Thoracic aorta (tissue), 2 donors: Measurements from ENCODE around the gene GLCE. TPM values are rescaled to one million over a fixed set of nuclear protein-coding genes. Genes with fewer than 3 reads are reported as not detected.

Experiments used
- ATAC-seq: fragments of 150-250 bp; one replicate; pipeline ENCODE4 v1.8.0; 2017; ENCODE audit warnings: low read depth; ENCODE audit not compliant: insufficient number of reproducible peaks, low FRiP score
- DNase-seq: peaks from one replicate; pipeline ENCODE4 v3.0.0-alpha.2; 2020; ENCODE audit warnings: low spot score
- H3K27ac ChIP-seq, 2 donors: fragments of 200-600 bp; sonication (generic); 1 replicate in 1 of 2; 2 replicates in 1 of 2; pipeline ENCODE4 v1.5.1; 2016; ENCODE audit warnings: mild to moderate bottlenecking in 2 of 2, moderate library complexity in 2 of 2
- H3K27me3 ChIP-seq: fragments of 200-600 bp; sonication (generic); replicated peaks from 2 replicates; pipeline ENCODE4 v1.6.0; 2016; ENCODE audit warnings: mild to moderate bottlenecking; ENCODE audit not compliant: insufficient read depth
- H3K36me3 ChIP-seq: fragments of 200-600 bp; sonication (generic); one replicate; pipeline ENCODE4 v1.5.1; 2016
- H3K4me1 ChIP-seq, 2 donors: fragments of 200-600 bp; sonication (generic); 1 replicate in 1 of 2; 2 replicates in 1 of 2; pipeline versions ENCODE4 v1.5.1 to v1.6.0; 2016; ENCODE audit warnings: low read depth in 2 of 2, mild to moderate bottlenecking in 1 of 2; ENCODE audit not compliant: control insufficient read depth in 1 of 2
- H3K4me3 ChIP-seq: fragments of 200-600 bp; sonication (generic); 2 replicates; pipeline ENCODE4 v1.5.1; 2016; ENCODE audit warnings: mild to moderate bottlenecking
- H3K9me3 ChIP-seq: fragments of 200-600 bp; sonication (generic); 2 replicates; pipeline ENCODE4 v1.5.1; 2016
- total RNA-seq, 2 donors: library from RNA; depleted of rRNA; stranded (reverse); fragments of >200 nt; gene quantifications; one replicate each; pipeline versions ENCODE4 v1.1.0 to v1.2.3, GENCODE V29; 2016
- TF ChIP-seq, protein P1 (sequence below): fragments of 200-600 bp; sonication (generic); IDR thresholded peaks from one replicate; pipeline ENCODE4 v1.5.1; 2019; ENCODE audit warnings: antibody characterized with exemption

The GLCE gene
- total RNA-seq, 2 donors from 2014 or later, result 8.5 to 11.8 TPM

- H3K36me3 ChIP-seq, result no peaks in the 10 kb centered on the region
- H3K27me3 ChIP-seq, result no peaks in the 10 kb centered on the region
- H3K9me3 ChIP-seq, result no peaks in the 10 kb centered on the region
- DNase-seq, result no peak
- no peak overlapping the region for H3K4me3 ChIP-seq
- ATAC-seq, result no peak
- H3K4me1 ChIP-seq, result no peaks in the 10 kb centered on the region
- H3K27ac ChIP-seq, result no peak overlapping the region
- TF ChIP-seq, protein P1, sequence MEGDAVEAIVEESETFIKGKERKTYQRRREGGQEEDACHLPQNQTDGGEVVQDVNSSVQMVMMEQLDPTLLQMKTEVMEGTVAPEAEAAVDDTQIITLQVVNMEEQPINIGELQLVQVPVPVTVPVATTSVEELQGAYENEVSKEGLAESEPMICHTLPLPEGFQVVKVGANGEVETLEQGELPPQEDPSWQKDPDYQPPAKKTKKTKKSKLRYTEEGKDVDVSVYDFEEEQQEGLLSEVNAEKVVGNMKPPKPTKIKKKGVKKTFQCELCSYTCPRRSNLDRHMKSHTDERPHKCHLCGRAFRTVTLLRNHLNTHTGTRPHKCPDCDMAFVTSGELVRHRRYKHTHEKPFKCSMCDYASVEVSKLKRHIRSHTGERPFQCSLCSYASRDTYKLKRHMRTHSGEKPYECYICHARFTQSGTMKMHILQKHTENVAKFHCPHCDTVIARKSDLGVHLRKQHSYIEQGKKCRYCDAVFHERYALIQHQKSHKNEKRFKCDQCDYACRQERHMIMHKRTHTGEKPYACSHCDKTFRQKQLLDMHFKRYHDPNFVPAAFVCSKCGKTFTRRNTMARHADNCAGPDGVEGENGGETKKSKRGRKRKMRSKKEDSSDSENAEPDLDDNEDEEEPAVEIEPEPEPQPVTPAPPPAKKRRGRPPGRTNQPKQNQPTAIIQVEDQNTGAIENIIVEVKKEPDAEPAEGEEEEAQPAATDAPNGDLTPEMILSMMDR, result no peak
Measured at GRCh38 chr15:69277316-69277715, 116.9 kb downstream of the GLCE start.

- ATAC-seq, result no peak
Measured at GRCh38 chr15:69279636-69280035, 119.2 kb downstream of the GLCE start.

DNA sequence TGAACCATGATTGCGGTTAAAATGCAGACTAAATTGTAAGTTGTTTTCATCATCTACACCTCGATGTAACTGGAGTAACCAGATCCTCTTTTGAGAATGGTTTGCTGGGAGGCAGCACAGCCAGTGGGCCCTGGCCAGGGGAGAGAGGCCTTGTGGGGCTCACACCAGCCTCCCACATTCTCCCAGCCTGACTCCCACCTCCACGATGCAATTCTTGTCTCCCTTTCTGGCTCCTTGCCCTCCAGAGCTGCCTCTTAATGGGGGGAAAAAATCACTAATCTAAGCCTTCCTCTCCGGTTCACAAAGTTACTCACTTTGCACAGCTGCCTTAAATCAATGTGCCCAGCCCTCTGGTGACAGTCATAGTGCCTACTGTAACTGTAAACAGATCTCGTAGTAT is 120.3 kb downstream of the GLCE start:
- H3K36me3 ChIP-seq, result no peaks in the 10 kb centered on the region
- no peaks in the 10 kb centered on the region for H3K4me1 ChIP-seq
- H3K4me3 ChIP-seq, result no peak overlapping the region
- TF ChIP-seq, protein P1, result no peak
- no peaks in the 10 kb centered on the region for H3K9me3 ChIP-seq
- DNase-seq, result no peak
- no peak for ATAC-seq
- no peaks in the 10 kb centered on the region for H3K27me3 ChIP-seq
- no peak overlapping the region for H3K27ac ChIP-seq

More at GRCh38 chr15:69279636-69280035, 119.2 kb downstream of the GLCE start:
- no peaks in the 10 kb centered on the region for H3K4me1 ChIP-seq
- no peaks in the 10 kb centered on the region for H3K9me3 ChIP-seq
- no peaks in the 10 kb centered on the region for H3K36me3 ChIP-seq
- H3K4me3 ChIP-seq, result no peak overlapping the region
- no peak overlapping the region for H3K27ac ChIP-seq
- TF ChIP-seq, protein P1, result no peak
- no peak for DNase-seq
- no peaks in the 10 kb centered on the region for H3K27me3 ChIP-seq

DNA sequence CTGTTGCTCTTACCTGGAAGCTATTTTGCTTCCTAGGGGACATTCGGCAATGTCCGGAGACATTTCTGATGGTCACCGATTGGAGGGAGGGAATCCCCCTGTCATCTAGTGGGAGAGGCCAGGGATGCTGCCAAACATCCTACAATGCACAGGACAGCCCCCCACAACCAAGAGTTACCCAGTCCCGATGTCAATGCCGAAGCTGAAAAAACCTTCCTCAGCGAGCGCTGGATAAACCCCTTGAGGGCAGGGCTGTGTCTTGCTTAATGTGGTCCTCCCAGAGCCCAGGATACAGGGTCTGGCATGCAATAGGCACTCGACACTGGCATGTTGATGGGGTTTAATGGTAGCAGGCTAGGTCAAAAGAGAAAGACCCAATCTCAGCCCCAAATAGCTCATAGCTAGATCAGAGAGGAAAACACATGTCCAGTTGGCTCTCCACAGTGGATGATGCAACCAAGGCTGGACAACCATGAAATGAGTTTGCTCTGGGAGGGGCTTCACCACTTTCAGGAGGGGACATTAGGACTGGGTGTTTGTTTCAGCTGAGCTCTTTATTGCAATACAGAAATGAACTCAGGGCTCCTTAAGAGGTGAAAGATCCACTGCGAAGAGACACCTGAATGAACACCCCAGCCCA is 121.8 kb downstream of the GLCE start:
- H3K4me1 ChIP-seq, result no peaks in the 10 kb centered on the region
- ATAC-seq (no peak), DNase-seq (no peak)
- TF ChIP-seq, protein P1, result no peak
- H3K4me3 ChIP-seq, result no peak overlapping the region
- H3K9me3 ChIP-seq, result no peaks in the 10 kb centered on the region
- H3K36me3 ChIP-seq, result no peaks in the 10 kb centered on the region
- H3K27me3 ChIP-seq, result no peaks in the 10 kb centered on the region
- no peak overlapping the region for H3K27ac ChIP-seq

GRCh38 chr15:69285834-69286233 is 125.4 kb downstream of the GLCE start:
- TF ChIP-seq, protein P1, result no peak
- H3K27ac ChIP-seq, result no peak overlapping the region
- H3K9me3 ChIP-seq, result no peaks in the 10 kb centered on the region
- H3K4me3 ChIP-seq, result no peak overlapping the region
- ATAC-seq (no peak), DNase-seq (no peak)
- H3K4me1 ChIP-seq, result no peaks in the 10 kb centered on the region
- no peaks in the 10 kb centered on the region for H3K27me3 ChIP-seq
- H3K36me3 ChIP-seq, result no peaks in the 10 kb centered on the region
